ENCODE results near the gene SCAF11. TPM values are rescaled to one million over a fixed set of nuclear protein-coding genes. Genes with fewer than 3 reads are reported as not detected.

SCAF11 gene
- total RNA-seq, 1 donor from 2014 or later = 129 TPM

- H3K9me3 Mint-ChIP-seq (ENCODE audit: unreplicated experiment) = no peaks in the 10 kb centered on the region
- TF ChIP-seq CTCF (IDR thresholded peaks at IDR 0.05) = no peak
- peak overlapping the region; percentile 82 for H3K27ac Mint-ChIP-seq (ENCODE audit: unreplicated experiment)
- peaks cover 38% of the 10 kb centered on the region for H3K36me3 Mint-ChIP-seq (ENCODE audit: unreplicated experiment)
- DNase-seq (ENCODE audit: extremely low spot score, unreplicated experiment) = no peak
- no peak overlapping the region for H3K4me3 Mint-ChIP-seq (ENCODE audit: unreplicated experiment)
- no peaks in the 10 kb centered on the region for H3K27me3 Mint-ChIP-seq (ENCODE audit: unreplicated experiment)
- peaks cover 47% of the 10 kb centered on the region for H3K4me1 Mint-ChIP-seq (ENCODE audit: unreplicated experiment)
These were observed 110.9 kb downstream of the SCAF11 start for GRCh38 chr12:45879363-45879895.

- DNase-seq (ENCODE audit: extremely low spot score, unreplicated experiment) = no peak
- no peaks in the 10 kb centered on the region for H3K9me3 Mint-ChIP-seq (ENCODE audit: unreplicated experiment)
- H3K36me3 Mint-ChIP-seq (ENCODE audit: unreplicated experiment) = peaks cover 45% of the 10 kb centered on the region
- H3K27ac Mint-ChIP-seq (ENCODE audit: unreplicated experiment) = peak overlapping the region; percentile 82
- H3K4me1 Mint-ChIP-seq (ENCODE audit: unreplicated experiment) = peaks cover 47% of the 10 kb centered on the region
- peak overlapping the region; percentile 1 for H3K4me3 Mint-ChIP-seq (ENCODE audit: unreplicated experiment)
- TF ChIP-seq CTCF (IDR thresholded peaks at IDR 0.05) = no peak
- no peaks in the 10 kb centered on the region for H3K27me3 Mint-ChIP-seq (ENCODE audit: unreplicated experiment)
These were observed 111.6 kb downstream of the SCAF11 start for GRCh38 chr12:45878630-45879255.

GRCh38 chr12:45877069-45877468, 113.3 kb downstream of the SCAF11 start:
- H3K4me1 Mint-ChIP-seq (ENCODE audit: unreplicated experiment) = peaks cover 45% of the 10 kb centered on the region
- H3K4me3 Mint-ChIP-seq (ENCODE audit: unreplicated experiment) = no peak overlapping the region
- TF ChIP-seq CTCF (IDR thresholded peaks at IDR 0.05) = no peak
- H3K27ac Mint-ChIP-seq (ENCODE audit: unreplicated experiment) = no peak overlapping the region
- no peak for DNase-seq (ENCODE audit: extremely low spot score, unreplicated experiment)
- no peaks in the 10 kb centered on the region for H3K27me3 Mint-ChIP-seq (ENCODE audit: unreplicated experiment)
- no peaks in the 10 kb centered on the region for H3K9me3 Mint-ChIP-seq (ENCODE audit: unreplicated experiment)
- peaks cover 50% of the 10 kb centered on the region for H3K36me3 Mint-ChIP-seq (ENCODE audit: unreplicated experiment)

- no peak overlapping the region for H3K27ac Mint-ChIP-seq (ENCODE audit: unreplicated experiment)
These were observed 117.9 kb downstream of the SCAF11 start for GRCh38 chr12:45872446-45872845.

More at GRCh38 chr12:45872446-45872845, 117.9 kb downstream of the SCAF11 start:
- H3K27me3 Mint-ChIP-seq (ENCODE audit: unreplicated experiment) = no peaks in the 10 kb centered on the region
- TF ChIP-seq CTCF (IDR thresholded peaks at IDR 0.05) = no peak
- peaks cover 49% of the 10 kb centered on the region for H3K36me3 Mint-ChIP-seq (ENCODE audit: unreplicated experiment)
- peaks cover 2% of the 10 kb centered on the region for H3K4me1 Mint-ChIP-seq (ENCODE audit: unreplicated experiment)
- no peaks in the 10 kb centered on the region for H3K9me3 Mint-ChIP-seq (ENCODE audit: unreplicated experiment)
- H3K4me3 Mint-ChIP-seq (ENCODE audit: unreplicated experiment) = no peak overlapping the region
- no peak for DNase-seq (ENCODE audit: extremely low spot score, unreplicated experiment)
